GM19193 (cell line): ENCODE data around the gene RSU1.

Source experiments
- POLR2A ChIP-seq: IDR thresholded peaks from 4 replicates; pipeline ENCODE4 v1.6.1; 2011; ENCODE audit not compliant: insufficient read depth, insufficient read length; ENCODE audit errors: extremely low read depth

Gene RSU1

GRCh38 chr10:16746856-16747255 is 70.4 kb downstream of the RSU1 start:
- no peak for TF ChIP-seq POLR2A

- no peak for TF ChIP-seq POLR2A
Measured at GRCh38 chr10:16745061-16745460, 72.2 kb downstream of the RSU1 start.

- no peak for TF ChIP-seq POLR2A
Measured at GRCh38 chr10:16742165-16742960, 74.9 kb downstream of the RSU1 start.

- TF ChIP-seq POLR2A, result no peak
Measured at GRCh38 chr10:16741540-16741939, 75.7 kb downstream of the RSU1 start.

GRCh38 chr10:16737420-16737819 is 79.8 kb downstream of the RSU1 start:
- no peak for TF ChIP-seq POLR2A

GRCh38 chr10:16735671-16736070 is 81.6 kb downstream of the RSU1 start:
- TF ChIP-seq POLR2A, result no peak

GRCh38 chr10:16732376-16732775 is 84.8 kb downstream of the RSU1 start:
- TF ChIP-seq POLR2A, result no peak

- TF ChIP-seq POLR2A, result no peak
Measured at GRCh38 chr10:16728266-16728665, 89.0 kb downstream of the RSU1 start.

GRCh38 chr10:16727666-16728065 is 89.6 kb downstream of the RSU1 start:
- TF ChIP-seq POLR2A, result no peak

GRCh38 chr10:16724509-16724908 is 92.7 kb downstream of the RSU1 start:
- TF ChIP-seq POLR2A, result no peak

GRCh38 chr10:16720812-16721211 is 96.4 kb downstream of the RSU1 start:
- no peak for TF ChIP-seq POLR2A

- no peak for TF ChIP-seq POLR2A
Measured at GRCh38 chr10:16717622-16718395, 99.4 kb downstream of the RSU1 start.

GRCh38 chr10:16716051-16716450 is 101.2 kb downstream of the RSU1 start:
- no peak for TF ChIP-seq POLR2A

GRCh38 chr10:16713290-16713689 is 103.9 kb downstream of the RSU1 start:
- TF ChIP-seq POLR2A, result no peak

- no peak for TF ChIP-seq POLR2A
Measured at GRCh38 chr10:16712883-16713282, 104.3 kb downstream of the RSU1 start.

- TF ChIP-seq POLR2A, result no peak
Measured at GRCh38 chr10:16700331-16700730, 116.9 kb downstream of the RSU1 start.
